Measurements from ENCODE around the gene MECP2. TPM values are rescaled to one million over a fixed set of nuclear protein-coding genes. Genes with fewer than 3 reads are reported as not detected.

Gene MECP2
- total and polyA plus RNA-seq, 2 donors (not counting 1 experiment from before 2014, with no cell fraction given): 11.5 to 24.9 TPM

- TF ChIP-seq, protein P1, sequence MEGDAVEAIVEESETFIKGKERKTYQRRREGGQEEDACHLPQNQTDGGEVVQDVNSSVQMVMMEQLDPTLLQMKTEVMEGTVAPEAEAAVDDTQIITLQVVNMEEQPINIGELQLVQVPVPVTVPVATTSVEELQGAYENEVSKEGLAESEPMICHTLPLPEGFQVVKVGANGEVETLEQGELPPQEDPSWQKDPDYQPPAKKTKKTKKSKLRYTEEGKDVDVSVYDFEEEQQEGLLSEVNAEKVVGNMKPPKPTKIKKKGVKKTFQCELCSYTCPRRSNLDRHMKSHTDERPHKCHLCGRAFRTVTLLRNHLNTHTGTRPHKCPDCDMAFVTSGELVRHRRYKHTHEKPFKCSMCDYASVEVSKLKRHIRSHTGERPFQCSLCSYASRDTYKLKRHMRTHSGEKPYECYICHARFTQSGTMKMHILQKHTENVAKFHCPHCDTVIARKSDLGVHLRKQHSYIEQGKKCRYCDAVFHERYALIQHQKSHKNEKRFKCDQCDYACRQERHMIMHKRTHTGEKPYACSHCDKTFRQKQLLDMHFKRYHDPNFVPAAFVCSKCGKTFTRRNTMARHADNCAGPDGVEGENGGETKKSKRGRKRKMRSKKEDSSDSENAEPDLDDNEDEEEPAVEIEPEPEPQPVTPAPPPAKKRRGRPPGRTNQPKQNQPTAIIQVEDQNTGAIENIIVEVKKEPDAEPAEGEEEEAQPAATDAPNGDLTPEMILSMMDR (conservative IDR thresholded peaks at IDR 0.05 in 1 of 2, IDR thresholded peaks at IDR 0.05 in 1 of 2; ENCODE audit: low read depth in 1 of 2, low read length in 2 of 2): no peak
- TF ChIP-seq EZH2 (IDR thresholded peaks at IDR 0.05; ENCODE audit: low read length, missing control alignments): no peak
- no peaks in the 10 kb centered on the region for H4K20me1 ChIP-seq (ENCODE audit: control insufficient read depth, extremely low read depth, insufficient read depth, low read length)
- H3K36me3 ChIP-seq (ENCODE audit: control insufficient read depth, insufficient read depth, low read length): no peaks in the 10 kb centered on the region
- H3K79me2 ChIP-seq (ENCODE audit: control insufficient read depth, insufficient read depth, low read length): no peaks in the 10 kb centered on the region
- no peak overlapping the region for H3K4me3 ChIP-seq (replicated peaks in 1 of 4; ENCODE audit: control extremely low read depth in 1 of 4, insufficient read depth in 1 of 4, low read depth in 3 of 4, low read length in 4 of 4)
- no peak overlapping the region for H2AFZ ChIP-seq (ENCODE audit: low read length)
- no peaks in the 10 kb centered on the region for H3K27me3 ChIP-seq (ENCODE audit: control insufficient read depth, insufficient read depth, low read length)
- DNase-seq (ENCODE audit: low read depth in 2 of 2): no peak
- H3K4me2 ChIP-seq (ENCODE audit: extremely low read depth, insufficient read depth, low read length): no peak overlapping the region
- H3K4me1 ChIP-seq (ENCODE audit: control insufficient read depth, extremely low read depth, insufficient read depth, low read length): no peaks in the 10 kb centered on the region
- no peak overlapping the region for H3K9ac ChIP-seq (ENCODE audit: insufficient read depth, low read length)
- no peaks in the 10 kb centered on the region for H3K9me3 ChIP-seq (ENCODE audit: control insufficient read depth, insufficient read depth, low read depth, low read length)
- no peak overlapping the region for H3K27ac ChIP-seq (ENCODE audit: insufficient read depth, low read length)
These were observed 41.3 kb upstream of the MECP2 start for GRCh38 chrX:154138857-154139256.

GRCh38 chrX:154136627-154137161, 39.2 kb upstream of the MECP2 start:
- peak overlapping the region in 1 of 4 experiments; percentile 25 for H3K4me3 ChIP-seq (replicated peaks in 1 of 4; ENCODE audit: control extremely low read depth in 1 of 4, insufficient read depth in 1 of 4, low read depth in 3 of 4, low read length in 4 of 4)
- H3K36me3 ChIP-seq (ENCODE audit: control insufficient read depth, insufficient read depth, low read length): no peaks in the 10 kb centered on the region
- no peaks in the 10 kb centered on the region for H3K9me3 ChIP-seq (ENCODE audit: control insufficient read depth, insufficient read depth, low read depth, low read length)
- no peak overlapping the region for H3K9ac ChIP-seq (ENCODE audit: insufficient read depth, low read length)
- H3K27me3 ChIP-seq (ENCODE audit: control insufficient read depth, insufficient read depth, low read length): no peaks in the 10 kb centered on the region
- no peak overlapping the region for H2AFZ ChIP-seq (ENCODE audit: low read length)
- H3K4me2 ChIP-seq (ENCODE audit: extremely low read depth, insufficient read depth, low read length): peak overlapping the region; percentile 64
- peak; percentile 20 to 36 for DNase-seq (ENCODE audit: low read depth in 2 of 2)
- H3K4me1 ChIP-seq (ENCODE audit: control insufficient read depth, extremely low read depth, insufficient read depth, low read length): no peaks in the 10 kb centered on the region
- TF ChIP-seq, protein P1 (conservative IDR thresholded peaks at IDR 0.05 in 1 of 2, IDR thresholded peaks at IDR 0.05 in 1 of 2; ENCODE audit: low read depth in 1 of 2, low read length in 2 of 2): peak; percentile 39 to 56
- no peak for TF ChIP-seq EZH2 (IDR thresholded peaks at IDR 0.05; ENCODE audit: low read length, missing control alignments)
- H4K20me1 ChIP-seq (ENCODE audit: control insufficient read depth, extremely low read depth, insufficient read depth, low read length): no peaks in the 10 kb centered on the region
- no peak overlapping the region for H3K27ac ChIP-seq (ENCODE audit: insufficient read depth, low read length)
- H3K79me2 ChIP-seq (ENCODE audit: control insufficient read depth, insufficient read depth, low read length): no peaks in the 10 kb centered on the region

DNA sequence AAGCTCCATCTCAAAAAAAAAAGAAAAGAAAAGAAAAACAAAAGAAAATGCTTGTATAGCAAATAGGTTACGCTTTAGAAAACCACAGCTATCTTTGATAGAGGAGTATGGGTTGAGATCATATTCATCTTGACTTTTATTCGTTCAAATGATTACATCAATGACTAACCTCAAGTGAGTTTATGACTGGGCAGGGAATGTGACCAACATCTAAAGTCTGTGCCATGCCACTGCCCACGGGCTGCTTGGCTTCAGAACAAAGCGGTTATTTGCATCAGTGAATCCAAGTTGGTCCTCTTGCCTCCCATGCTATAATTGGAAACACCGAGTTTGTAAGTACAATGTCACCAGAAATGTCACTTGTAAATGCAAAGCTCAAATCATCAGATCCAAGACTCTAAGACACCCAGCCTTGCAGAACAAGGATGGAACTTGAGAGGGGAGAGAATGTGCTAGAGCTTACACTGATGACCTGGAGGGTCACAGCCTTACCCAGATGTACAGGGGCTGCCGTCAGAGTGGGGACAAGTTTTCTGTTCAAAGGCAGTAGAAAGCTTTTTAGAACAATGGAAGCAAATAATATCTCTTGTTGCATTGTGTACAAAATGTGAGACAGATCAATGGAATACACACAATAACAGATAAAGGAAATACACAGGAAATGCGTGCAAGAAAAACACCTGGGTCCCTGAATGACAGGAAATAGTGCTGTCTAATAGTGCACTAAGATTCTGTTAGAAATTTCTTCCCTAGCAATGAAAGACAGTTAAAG, 38.1 kb upstream of the MECP2 start:
- no peak for DNase-seq (ENCODE audit: low read depth in 2 of 2)
- no peak for TF ChIP-seq EZH2 (IDR thresholded peaks at IDR 0.05; ENCODE audit: low read length, missing control alignments)
- TF ChIP-seq, protein P1 (conservative IDR thresholded peaks at IDR 0.05 in 1 of 2, IDR thresholded peaks at IDR 0.05 in 1 of 2; ENCODE audit: low read depth in 1 of 2, low read length in 2 of 2): no peak
- H3K4me3 ChIP-seq (replicated peaks in 1 of 4; ENCODE audit: control extremely low read depth in 1 of 4, insufficient read depth in 1 of 4, low read depth in 3 of 4, low read length in 4 of 4): no peak overlapping the region
- no peaks in the 10 kb centered on the region for H4K20me1 ChIP-seq (ENCODE audit: control insufficient read depth, extremely low read depth, insufficient read depth, low read length)
- H3K27ac ChIP-seq (ENCODE audit: insufficient read depth, low read length): no peak overlapping the region
- no peaks in the 10 kb centered on the region for H3K4me1 ChIP-seq (ENCODE audit: control insufficient read depth, extremely low read depth, insufficient read depth, low read length)
- no peak overlapping the region for H3K4me2 ChIP-seq (ENCODE audit: extremely low read depth, insufficient read depth, low read length)
- H3K9ac ChIP-seq (ENCODE audit: insufficient read depth, low read length): no peak overlapping the region
- H3K27me3 ChIP-seq (ENCODE audit: control insufficient read depth, insufficient read depth, low read length): no peaks in the 10 kb centered on the region
- H3K36me3 ChIP-seq (ENCODE audit: control insufficient read depth, insufficient read depth, low read length): no peaks in the 10 kb centered on the region
- no peaks in the 10 kb centered on the region for H3K9me3 ChIP-seq (ENCODE audit: control insufficient read depth, insufficient read depth, low read depth, low read length)
- no peak overlapping the region for H2AFZ ChIP-seq (ENCODE audit: low read length)
- H3K79me2 ChIP-seq (ENCODE audit: control insufficient read depth, insufficient read depth, low read length): no peaks in the 10 kb centered on the region

Data from fibroblast of lung (primary cell).